GM18517 (cell line): Measurements from ENCODE around the gene RFC1.
"Not testable (repeated sequence)": the region's sequence is repeated elsewhere in the genome, so short reads cannot be mapped to it uniquely, and the experiment has no call there.

Experiments used
- ATAC-seq: cut with Tn5 transposase; IDR thresholded peaks from one replicate; pipeline ENCODE4 v1.9.1; 2021; ENCODE audit warnings: mild to moderate bottlenecking, moderate library complexity; ENCODE audit not compliant: unreplicated experiment

Gene RFC1

DNA sequence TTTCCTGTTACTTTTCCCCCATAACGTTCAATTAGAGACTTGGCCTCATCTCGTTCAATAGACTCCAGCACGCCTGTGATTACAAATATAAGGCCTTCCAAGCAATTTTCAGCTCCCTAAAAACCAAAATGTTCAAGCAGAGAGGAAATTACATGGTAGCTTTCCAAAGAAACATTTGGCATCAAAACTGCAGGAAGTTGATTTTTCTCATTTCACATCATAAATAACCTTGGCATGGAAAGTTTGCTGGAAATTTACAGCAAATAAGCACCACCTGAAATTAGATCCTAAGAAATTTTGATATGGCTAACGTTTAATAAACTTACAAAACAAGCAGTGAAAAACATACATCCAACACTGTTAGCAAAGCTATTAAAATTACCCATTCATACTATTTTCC, 53.3 kb downstream of the RFC1 start:
- no peak for ATAC-seq

GRCh38 chr4:39308611-39309010, 57.6 kb downstream of the RFC1 start:
- no peak for ATAC-seq

- no peak for ATAC-seq
These were observed 60.1 kb downstream of the RFC1 start for GRCh38 chr4:39305912-39306677.

DNA sequence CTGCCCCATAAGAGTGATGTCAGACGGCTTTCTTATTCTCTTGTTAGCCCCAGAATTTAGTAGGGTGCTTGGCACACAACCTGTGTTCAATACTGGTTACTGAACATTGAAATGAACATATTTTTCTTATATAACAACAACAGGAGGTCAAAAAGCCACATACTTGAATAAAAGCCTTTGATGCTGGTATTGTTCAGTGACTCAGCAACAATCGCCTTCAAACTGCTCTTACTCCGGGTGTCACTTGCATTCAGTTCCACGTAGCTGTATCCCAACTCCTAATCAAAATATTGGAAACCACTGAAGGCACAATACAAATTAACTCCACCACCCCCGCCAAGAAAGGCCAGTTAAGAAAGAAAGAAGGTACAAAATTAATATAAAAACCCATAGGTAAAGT, 61.5 kb downstream of the RFC1 start:
- ATAC-seq: no peak

- ATAC-seq: no peak
These were observed 62.3 kb downstream of the RFC1 start for GRCh38 chr4:39303871-39304270.

DNA sequence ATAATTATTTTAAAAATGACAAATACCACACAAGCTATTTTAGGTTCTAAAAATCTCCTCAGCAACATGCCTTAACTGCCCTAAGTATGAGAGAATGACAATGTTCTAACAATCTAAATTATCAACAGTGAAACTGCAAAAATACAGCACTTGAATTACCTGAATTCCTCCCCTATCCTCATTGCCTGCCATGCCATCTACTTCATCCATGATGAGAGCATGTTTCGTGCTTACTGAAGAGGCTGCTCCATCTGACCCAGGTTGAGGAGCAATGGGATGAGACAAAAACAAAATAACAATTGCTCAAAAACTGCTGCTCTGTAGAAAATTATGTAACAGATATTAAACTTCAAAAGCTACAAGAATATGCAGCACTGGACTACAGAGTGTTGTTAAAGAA, 63.3 kb downstream of the RFC1 start:
- ATAC-seq: no peak

DNA sequence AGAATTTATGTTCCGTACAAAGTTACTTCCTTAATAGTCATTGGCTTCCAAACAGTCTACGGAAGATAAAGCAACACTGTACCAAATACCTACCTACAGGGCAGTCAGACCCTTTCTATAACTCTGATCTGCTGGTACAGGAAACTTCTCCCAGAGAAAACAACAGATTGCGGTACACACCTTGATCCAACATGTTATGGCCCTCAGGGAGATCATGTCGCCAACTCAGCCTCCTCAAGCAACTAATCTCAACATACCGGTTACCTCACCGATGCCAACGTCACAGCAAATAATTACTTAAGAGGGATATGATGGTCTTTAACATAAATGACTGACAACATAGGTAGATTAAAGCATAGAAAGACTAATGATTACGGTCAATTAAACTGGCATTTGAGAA, 70.4 kb downstream of the RFC1 start:
- no peak for ATAC-seq

DNA sequence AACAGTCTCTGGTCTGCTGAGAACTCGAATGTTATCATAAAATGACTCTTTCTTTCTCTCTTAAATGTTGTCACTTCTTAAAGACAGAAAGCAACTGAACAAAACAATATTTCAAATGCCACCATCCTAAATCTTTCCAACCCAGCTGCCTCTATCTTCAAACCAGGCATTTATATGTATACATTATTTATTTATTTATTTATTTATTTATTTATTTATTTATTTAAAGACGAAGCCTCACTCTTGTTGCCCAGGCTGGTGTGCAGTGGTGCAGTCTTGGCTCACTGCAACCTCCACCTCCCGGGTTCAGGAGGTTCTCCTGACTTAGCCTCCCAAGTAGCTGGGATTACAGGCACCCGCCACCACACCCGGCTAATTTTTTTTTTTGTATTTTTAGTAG, 73.7 kb downstream of the RFC1 start:
- not testable (repeated sequence) for ATAC-seq

- no peak for ATAC-seq
These were observed 74.5 kb downstream of the RFC1 start for GRCh38 chr4:39291686-39292085.

DNA sequence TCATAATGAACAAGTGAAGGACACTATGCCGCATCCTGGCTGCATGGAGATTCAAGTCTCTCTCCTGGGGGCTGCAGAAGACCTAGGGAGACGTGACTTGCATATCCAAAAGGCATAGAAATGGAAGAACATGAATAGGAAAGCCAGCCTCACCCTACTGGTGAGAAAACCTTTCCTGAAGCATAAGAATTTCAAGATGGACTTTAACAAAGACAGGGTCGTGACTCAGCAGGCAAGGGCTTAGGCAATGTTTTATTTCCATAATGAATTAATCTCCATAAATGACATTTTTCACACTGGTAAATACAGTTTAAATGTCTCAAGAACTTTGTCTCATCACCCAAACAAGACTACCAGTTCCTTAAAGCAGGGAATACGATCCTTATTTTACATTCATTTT, 78.9 kb downstream of the RFC1 start:
- no peak for ATAC-seq

DNA sequence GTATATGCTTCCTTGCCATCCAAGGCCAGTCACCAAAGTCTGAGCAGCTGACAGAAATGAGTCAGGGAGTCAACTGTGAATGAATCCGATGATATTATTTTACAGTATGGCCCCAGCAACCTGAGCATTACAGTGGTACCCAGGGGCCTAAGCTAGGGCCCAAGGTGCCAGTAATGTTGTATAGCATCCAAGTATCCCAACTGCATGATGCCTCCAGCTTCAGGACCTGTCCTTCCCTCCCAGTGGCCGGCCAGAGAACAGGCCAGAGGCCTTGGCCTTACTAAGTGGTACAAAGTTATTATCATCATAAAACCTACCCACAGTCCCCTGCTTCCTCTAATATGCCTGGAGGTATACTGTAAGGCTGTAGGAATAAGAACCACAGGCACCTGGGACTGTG, 79.9 kb downstream of the RFC1 start:
- no peak for ATAC-seq

DNA sequence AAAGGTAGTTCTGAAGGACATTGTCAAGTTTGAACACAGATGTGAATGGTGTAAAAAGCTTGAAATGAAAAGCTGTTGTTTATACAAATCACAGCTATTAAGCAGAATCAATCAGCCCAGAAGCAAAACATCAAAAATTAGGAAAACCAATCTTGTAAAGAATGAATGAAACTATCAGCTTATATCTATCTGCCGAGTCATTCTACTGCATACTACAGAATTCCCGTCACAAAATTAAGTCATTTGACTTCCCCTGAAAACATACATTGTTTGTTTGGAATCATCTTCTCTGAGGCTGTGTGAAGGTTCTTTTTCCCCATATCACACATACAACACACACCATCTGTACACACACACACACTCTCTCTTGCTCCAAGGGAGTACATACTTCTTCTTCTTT, 80.3 kb downstream of the RFC1 start:
- no peak for ATAC-seq

DNA sequence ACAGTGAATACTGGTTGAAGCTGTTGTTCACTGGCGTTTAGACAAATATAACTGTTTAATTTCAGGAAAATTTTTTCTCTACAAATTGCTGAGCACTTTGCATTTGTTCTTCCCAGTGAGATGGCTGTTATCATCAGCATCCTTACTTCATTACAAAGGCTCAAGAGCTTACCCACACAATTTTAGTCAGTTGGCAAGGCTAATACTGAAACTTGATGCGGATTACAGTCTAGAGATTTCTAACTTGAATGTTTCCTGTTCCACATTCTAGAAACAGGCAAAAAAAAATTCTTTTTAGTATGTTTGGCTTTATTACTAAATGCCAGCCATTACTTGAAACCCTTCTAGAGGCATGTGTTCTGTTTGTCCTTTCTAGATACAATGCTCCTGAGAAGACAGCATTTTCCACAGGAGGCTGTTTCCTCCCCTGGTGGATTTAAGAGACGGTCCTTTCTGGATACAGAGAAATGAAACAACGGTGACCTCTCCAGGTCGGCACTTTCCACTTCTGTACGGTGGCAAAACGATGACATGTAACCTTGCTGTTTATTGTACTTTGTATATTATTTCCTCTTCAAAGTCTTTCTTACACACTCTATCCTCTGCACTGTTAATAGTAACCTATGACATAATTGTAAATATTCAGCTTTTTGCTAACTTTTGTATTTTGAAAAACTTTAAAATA, 80.9 kb downstream of the RFC1 start:
- ATAC-seq: no peak

DNA sequence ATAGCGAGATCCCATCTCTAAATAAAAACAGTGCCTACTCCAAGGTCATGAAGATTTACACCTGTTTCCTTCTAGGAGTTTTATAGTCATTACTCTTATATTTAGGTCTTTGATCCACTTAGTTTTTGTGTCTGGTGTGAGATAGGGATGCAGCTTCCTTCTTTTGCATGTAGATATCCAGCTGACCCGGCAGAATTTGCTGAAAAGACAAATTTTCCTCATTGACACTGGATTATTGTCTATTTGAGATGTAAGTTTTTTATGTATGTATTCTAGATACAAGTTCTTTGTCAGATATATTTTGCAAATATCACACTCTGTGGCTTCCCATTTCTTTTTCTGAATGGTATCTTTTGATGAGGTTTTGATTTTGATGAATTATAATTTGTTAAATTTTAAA, 85.4 kb downstream of the RFC1 start:
- no peak for ATAC-seq

- ATAC-seq: no peak
These were observed 86.7 kb downstream of the RFC1 start for GRCh38 chr4:39279416-39279815.

- no peak for ATAC-seq
These were observed 87.7 kb downstream of the RFC1 start for GRCh38 chr4:39278476-39278875.

DNA sequence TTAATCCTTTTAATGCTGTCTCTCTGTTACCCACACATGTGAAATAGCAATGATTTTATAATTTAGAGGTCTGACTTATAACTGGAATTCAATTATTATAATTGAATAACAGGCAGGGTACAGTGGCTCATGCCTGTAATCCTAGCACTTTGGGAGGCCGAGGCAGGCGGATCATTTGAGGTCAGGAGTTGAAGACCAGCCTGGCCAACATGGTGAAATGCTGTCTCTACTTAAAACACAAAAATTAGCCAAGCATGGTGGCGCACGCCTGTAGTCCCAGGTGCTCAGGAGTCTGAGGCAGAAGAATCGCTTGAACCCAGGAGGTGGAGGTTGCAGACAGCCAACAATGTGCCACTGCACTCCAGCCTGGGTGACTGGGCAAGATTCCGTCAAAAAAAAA, 88.5 kb downstream of the RFC1 start:
- ATAC-seq: not testable (repeated sequence)

GRCh38 chr4:39274503-39274902, 91.7 kb downstream of the RFC1 start:
- no peak for ATAC-seq

DNA sequence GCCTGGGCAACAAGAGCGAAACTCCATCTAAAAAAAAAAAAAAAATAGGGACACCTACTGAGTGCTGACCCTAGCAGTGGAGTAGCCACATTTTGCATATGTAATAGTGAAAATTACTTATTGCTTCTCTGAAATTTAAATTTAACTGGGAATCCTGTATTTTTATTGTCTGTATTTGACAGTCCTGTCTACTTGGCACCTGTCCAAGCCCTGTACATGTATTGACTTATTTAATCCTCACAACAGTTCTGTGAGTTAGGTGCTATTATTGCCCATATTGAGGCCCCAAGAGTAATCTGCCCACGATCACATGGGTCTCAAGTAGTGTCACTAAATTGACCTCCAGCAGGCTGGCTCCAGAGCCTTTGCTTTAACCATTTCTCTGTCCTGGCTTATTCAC, 102.3 kb downstream of the RFC1 start:
- no peak for ATAC-seq

DNA sequence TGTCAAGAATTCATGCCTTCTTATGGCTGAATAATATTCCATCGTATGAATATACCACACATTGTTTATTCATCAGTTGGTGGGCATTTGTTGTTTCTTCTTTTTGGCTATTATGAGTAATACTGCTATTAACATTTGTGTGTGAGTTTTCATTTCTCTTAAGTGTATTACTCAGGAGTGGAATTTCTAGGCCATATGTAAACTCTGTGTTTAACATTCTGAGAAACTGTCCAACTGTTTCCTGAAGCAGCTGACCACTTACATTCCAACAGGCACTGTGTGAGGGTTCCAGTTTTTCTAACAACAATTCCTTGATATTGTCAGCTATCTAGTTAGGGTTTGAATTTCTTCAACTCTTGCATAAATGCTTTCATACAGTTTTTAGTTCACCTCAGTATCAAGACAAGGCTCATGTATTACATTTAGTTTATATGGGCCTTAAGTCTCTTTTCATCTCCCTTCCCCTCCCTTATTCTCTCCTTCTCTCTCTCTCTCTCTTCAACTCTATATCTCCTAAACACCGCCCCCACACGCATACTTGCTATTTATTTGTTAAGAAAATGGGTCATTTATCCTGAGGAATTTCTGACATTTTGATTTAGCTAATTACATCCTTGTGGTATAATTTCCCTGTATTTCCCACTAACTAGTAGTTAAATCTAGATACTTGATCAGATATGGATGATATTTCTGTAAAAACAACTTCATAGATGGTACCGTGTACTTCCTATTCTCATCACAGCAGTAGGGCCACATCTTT, 106.4 kb downstream of the RFC1 start:
- no peak for ATAC-seq

GRCh38 chr4:39256436-39256835, 109.7 kb downstream of the RFC1 start:
- no peak for ATAC-seq

- ATAC-seq: no peak
These were observed 110.3 kb downstream of the RFC1 start for GRCh38 chr4:39255871-39256270.
